HL-60 (cell line): ENCODE results near the gene MLLT10.

Experiments
- DNase-seq, 2 experiments: peaks; one replicate each; pipeline ENCODE4 v3.0.0-alpha.2; 2010 to 2020; ENCODE audit warnings: low read depth in 1 of 2, low spot score in 1 of 2
- H3K27ac ChIP-seq: fragments of 250-450 bp; sonication (Bioruptor Pico); replicated peaks from 2 replicates; pipeline ENCODE4 v1.5.1; 2020; ENCODE audit warnings: mild to moderate bottlenecking, moderate library complexity
- H3K27me3 ChIP-seq: fragments of 250-450 bp; sonication (Bioruptor Pico); 2 replicates; pipeline ENCODE4 v1.5.1; 2021; ENCODE audit warnings: mild to moderate bottlenecking, moderate library complexity; ENCODE audit not compliant: insufficient read depth, poor library complexity, severe bottlenecking
- H3K4me3 ChIP-seq: replicated peaks from 2 replicates; pipeline ENCODE4 v1.5.1; 2011; ENCODE audit warnings: mild to moderate bottlenecking, control low read depth, low read length; ENCODE audit not compliant: insufficient read depth
- GABPA ChIP-seq: IDR thresholded peaks from 2 replicates; pipeline ENCODE4 v1.6.1; 2012; ENCODE audit warnings: low read depth
- POLR2AphosphoS5 ChIP-seq: IDR thresholded peaks from 2 replicates; pipeline ENCODE4 v1.6.1; 2012; ENCODE audit warnings: low read depth
- SPI1 ChIP-seq: IDR thresholded peaks from 2 replicates; pipeline ENCODE4 v1.6.1; 2012; ENCODE audit warnings: low read depth, mild to moderate bottlenecking, borderline replicate concordance
- TF ChIP-seq, protein P1 (sequence below): IDR thresholded peaks from 2 replicates; pipeline ENCODE4 v1.6.1; 2012; ENCODE audit warnings: low read depth; ENCODE audit not compliant: insufficient replicate concordance
- TF ChIP-seq, protein P2 (sequence below): IDR thresholded peaks from one replicate; pipeline ENCODE4 v1.5.1; 2011; ENCODE audit warnings: low read length, control low read depth, inconsistent platforms; ENCODE audit not compliant: insufficient read depth

The MLLT10 gene

DNA sequence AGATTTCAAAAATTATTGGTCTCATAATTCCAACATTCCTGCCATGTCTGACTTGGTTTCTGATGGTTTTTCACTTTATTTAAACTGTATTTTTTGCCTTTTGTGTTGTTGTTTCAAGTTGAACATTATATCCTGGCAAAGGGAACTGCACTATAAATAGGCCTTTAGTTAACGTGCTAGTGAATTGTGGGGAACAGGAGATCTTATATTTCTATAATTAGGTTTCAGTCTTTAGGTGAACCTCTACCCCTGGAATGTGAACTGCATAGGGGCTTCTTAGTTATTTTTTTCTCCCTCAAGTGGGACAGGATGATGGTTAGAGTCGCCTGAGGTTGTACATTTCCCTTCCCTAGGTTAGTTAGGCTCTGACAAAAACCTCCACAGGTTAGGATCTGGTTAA is 128.6 kb downstream of the MLLT10 start:
- Histone ChIP-seq H3K4me3 (no peak overlapping the region), H3K27me3 (no peaks in the 10 kb centered on the region), H3K27ac (no peak overlapping the region)
- no peak for DNase-seq
- no peak for TF ChIP-seq GABPA
- TF ChIP-seq SPI1, result no peak
- no peak for TF ChIP-seq POLR2AphosphoS5
- TF ChIP-seq, protein P1, sequence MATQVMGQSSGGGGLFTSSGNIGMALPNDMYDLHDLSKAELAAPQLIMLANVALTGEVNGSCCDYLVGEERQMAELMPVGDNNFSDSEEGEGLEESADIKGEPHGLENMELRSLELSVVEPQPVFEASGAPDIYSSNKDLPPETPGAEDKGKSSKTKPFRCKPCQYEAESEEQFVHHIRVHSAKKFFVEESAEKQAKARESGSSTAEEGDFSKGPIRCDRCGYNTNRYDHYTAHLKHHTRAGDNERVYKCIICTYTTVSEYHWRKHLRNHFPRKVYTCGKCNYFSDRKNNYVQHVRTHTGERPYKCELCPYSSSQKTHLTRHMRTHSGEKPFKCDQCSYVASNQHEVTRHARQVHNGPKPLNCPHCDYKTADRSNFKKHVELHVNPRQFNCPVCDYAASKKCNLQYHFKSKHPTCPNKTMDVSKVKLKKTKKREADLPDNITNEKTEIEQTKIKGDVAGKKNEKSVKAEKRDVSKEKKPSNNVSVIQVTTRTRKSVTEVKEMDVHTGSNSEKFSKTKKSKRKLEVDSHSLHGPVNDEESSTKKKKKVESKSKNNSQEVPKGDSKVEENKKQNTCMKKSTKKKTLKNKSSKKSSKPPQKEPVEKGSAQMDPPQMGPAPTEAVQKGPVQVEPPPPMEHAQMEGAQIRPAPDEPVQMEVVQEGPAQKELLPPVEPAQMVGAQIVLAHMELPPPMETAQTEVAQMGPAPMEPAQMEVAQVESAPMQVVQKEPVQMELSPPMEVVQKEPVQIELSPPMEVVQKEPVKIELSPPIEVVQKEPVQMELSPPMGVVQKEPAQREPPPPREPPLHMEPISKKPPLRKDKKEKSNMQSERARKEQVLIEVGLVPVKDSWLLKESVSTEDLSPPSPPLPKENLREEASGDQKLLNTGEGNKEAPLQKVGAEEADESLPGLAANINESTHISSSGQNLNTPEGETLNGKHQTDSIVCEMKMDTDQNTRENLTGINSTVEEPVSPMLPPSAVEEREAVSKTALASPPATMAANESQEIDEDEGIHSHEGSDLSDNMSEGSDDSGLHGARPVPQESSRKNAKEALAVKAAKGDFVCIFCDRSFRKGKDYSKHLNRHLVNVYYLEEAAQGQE, result no peak
- TF ChIP-seq, protein P2, sequence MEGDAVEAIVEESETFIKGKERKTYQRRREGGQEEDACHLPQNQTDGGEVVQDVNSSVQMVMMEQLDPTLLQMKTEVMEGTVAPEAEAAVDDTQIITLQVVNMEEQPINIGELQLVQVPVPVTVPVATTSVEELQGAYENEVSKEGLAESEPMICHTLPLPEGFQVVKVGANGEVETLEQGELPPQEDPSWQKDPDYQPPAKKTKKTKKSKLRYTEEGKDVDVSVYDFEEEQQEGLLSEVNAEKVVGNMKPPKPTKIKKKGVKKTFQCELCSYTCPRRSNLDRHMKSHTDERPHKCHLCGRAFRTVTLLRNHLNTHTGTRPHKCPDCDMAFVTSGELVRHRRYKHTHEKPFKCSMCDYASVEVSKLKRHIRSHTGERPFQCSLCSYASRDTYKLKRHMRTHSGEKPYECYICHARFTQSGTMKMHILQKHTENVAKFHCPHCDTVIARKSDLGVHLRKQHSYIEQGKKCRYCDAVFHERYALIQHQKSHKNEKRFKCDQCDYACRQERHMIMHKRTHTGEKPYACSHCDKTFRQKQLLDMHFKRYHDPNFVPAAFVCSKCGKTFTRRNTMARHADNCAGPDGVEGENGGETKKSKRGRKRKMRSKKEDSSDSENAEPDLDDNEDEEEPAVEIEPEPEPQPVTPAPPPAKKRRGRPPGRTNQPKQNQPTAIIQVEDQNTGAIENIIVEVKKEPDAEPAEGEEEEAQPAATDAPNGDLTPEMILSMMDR, result no peak

DNA sequence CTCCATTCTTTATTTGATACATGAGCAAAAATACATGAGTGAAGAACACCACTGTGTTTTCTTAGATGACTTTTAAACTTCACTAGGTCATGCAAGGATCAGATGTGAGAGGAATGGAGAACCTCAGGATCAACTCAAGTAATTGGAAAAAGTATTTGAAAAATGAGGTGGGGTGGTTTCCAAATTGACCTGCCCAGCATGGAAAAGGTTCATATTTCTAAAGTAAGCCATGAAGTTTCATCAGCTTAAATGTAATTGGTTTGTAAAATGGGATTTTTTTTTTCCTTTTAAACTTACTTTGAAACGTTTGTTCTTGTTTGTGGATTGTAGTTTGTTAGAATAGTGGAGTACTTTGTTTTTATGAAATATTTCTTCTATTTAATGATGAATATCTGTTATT is 134.8 kb downstream of the MLLT10 start:
- TF ChIP-seq, protein P2, result no peak
- TF ChIP-seq, protein P1, result no peak
- TF ChIP-seq SPI1 (no peak), GABPA (no peak), POLR2AphosphoS5 (no peak)
- no peak for DNase-seq
- Histone ChIP-seq H3K4me3 (no peak overlapping the region), H3K27me3 (no peaks in the 10 kb centered on the region), H3K27ac (no peak overlapping the region)

DNA sequence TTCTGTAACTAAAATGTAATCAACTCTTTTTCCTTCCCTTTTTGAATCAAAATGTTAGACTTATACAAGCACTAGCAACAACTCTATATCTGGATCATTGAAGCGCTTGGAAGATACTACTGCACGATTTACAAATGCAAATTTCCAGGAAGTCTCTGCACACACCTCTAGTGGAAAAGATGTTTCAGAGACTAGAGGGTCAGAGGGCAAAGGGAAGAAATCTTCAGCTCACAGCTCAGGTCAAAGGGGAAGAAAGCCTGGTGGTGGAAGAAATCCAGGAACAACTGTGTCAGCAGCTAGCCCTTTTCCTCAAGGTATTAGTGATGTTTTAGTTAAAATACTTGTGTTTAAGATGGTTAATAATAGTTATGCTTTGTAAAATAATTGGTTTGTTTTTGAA is 136.4 kb downstream of the MLLT10 start:
- Histone ChIP-seq H3K27me3 (no peaks in the 10 kb centered on the region), H3K4me3 (no peak overlapping the region), H3K27ac (no peak overlapping the region)
- TF ChIP-seq, protein P1, result no peak
- TF ChIP-seq POLR2AphosphoS5 (no peak), GABPA (no peak), SPI1 (no peak)
- TF ChIP-seq, protein P2, result no peak
- no peak for DNase-seq
